AG09319 (cell line): ENCODE measurements around the gene DAPK2.
"Not testable (repeated sequence)": the region's sequence is repeated elsewhere in the genome, so short reads cannot be mapped to it uniquely, and the experiment has no call there.

Experiments
- DNase-seq: peaks from one replicate; pipeline ENCODE4 v3.0.0-alpha.2; 2010; ENCODE audit warnings: low read depth; ENCODE audit errors: extremely low read depth
- CTCF ChIP-seq: IDR thresholded peaks from 2 replicates; pipeline ENCODE4 v1.5.1; 2011; ENCODE audit warnings: low read depth, mild to moderate bottlenecking, inconsistent platforms, low read length, moderate library complexity

DAPK2 gene

GRCh38 chr15:63971904-63972303 lies 74.4 kb downstream of the DAPK2 start:
- no peak for DNase-seq
- TF ChIP-seq CTCF = no peak

GRCh38 chr15:63971427-63971805 lies 74.9 kb downstream of the DAPK2 start:
- TF ChIP-seq CTCF = no peak
- no peak for DNase-seq

- DNase-seq = no peak
- TF ChIP-seq CTCF = no peak
Observed at GRCh38 chr15:63970621-63971426, 75.5 kb downstream of the DAPK2 start.

GRCh38 chr15:63969652-63970421 lies 76.4 kb downstream of the DAPK2 start:
- TF ChIP-seq CTCF = no peak
- DNase-seq = no peak

- DNase-seq = no peak
Observed at GRCh38 chr15:63968700-63969099, 77.6 kb downstream of the DAPK2 start.

GRCh38 chr15:63968122-63968524 lies 78.2 kb downstream of the DAPK2 start:
- TF ChIP-seq CTCF = no peak
- DNase-seq = no peak

More at GRCh38 chr15:63968700-63969099, 77.6 kb downstream of the DAPK2 start:
- TF ChIP-seq CTCF = no peak

- no peak for TF ChIP-seq CTCF
- DNase-seq = no peak
Observed at GRCh38 chr15:63967616-63968015, 78.7 kb downstream of the DAPK2 start.

GRCh38 chr15:63962947-63963721 lies 83.2 kb downstream of the DAPK2 start:
- not testable (repeated sequence) for DNase-seq
